Astrocyte (in vitro differentiated cells and primary cell): ENCODE measurements around the gene CELF4.

Experiments used
- CTCF ChIP-seq: IDR thresholded peaks from 2 replicates; pipeline ENCODE4 v1.5.1; 2011; ENCODE audit warnings: low read depth, mild to moderate bottlenecking, inconsistent platforms, low read length, moderate library complexity; ENCODE audit not compliant: insufficient read depth
- EZH2 ChIP-seq: IDR thresholded peaks from 2 replicates; pipeline ENCODE4 v1.6.1; 2012; ENCODE audit warnings: mild to moderate bottlenecking, low read length, inconsistent platforms; ENCODE audit not compliant: insufficient read depth

GRCh38 chr18:37501136-37501535 lies 64.5 kb downstream of the CELF4 start:
- no peak for TF ChIP-seq CTCF
- no peak for TF ChIP-seq EZH2
